Endometrial microvascular endothelial cells (primary cell): ENCODE measurements around the gene GADD45GIP1. TPM values are rescaled to one million over a fixed set of nuclear protein-coding genes. Genes with fewer than 3 reads are reported as not detected.

Experiments
- in situ Hi-C: cut with HindIII; loops from 2 replicates; pipeline ENCODE4 v1.10.0; 2017; ENCODE audit warnings: low sequenced_read_pairs, low pct_unique_long_range_greater_than_20kb; ENCODE audit errors: inconsistent ontology term
- total RNA-seq: library from RNA; depleted of rRNA; stranded (reverse); fragments of >200 nt; gene quantifications from one replicate; pipeline ENCODE4 v1.2.3, GENCODE V29; 2015; ENCODE audit errors: inconsistent ontology term

Gene GADD45GIP1
- total RNA-seq: 41.4 TPM

GRCh38 chr19:12956446-12957388, at the start of gene GADD45GIP1:
GADD45GIP1 (minus strand) TSS chr19:12957223; CDS start chr19:12957212, 11 bp downstream.
- in situ Hi-C loops: no loop called here

- in situ Hi-C loops: no loop called here
Observed at GRCh38 chr19:13005861-13006370, 48.9 kb upstream of the GADD45GIP1 start.

- in situ Hi-C loops: no loop called here
Observed at GRCh38 chr19:13005253-13005652, 48.2 kb upstream of the GADD45GIP1 start.

- in situ Hi-C loops: no loop called here
Observed at GRCh38 chr19:13004273-13004672, 47.2 kb upstream of the GADD45GIP1 start.

DNA sequence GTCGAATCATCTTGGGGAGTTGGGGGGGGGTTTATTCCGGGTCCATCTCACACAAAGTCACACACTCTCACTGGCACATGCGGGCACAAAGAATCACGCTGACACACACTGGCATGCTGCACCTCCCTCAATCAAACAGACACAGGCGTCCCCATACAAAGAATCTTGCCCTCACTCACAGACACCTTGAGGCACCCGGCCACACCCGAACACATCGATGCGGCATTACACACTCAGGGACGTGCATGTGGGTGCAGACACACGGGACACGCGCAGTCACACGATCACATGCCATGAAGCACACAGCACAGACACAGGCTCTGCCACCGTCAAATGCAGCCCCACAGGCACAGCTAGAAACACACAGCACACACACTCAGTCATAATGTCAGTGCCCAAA, 46.1 kb upstream of the GADD45GIP1 start:
- in situ Hi-C loops: no loop called here

DNA sequence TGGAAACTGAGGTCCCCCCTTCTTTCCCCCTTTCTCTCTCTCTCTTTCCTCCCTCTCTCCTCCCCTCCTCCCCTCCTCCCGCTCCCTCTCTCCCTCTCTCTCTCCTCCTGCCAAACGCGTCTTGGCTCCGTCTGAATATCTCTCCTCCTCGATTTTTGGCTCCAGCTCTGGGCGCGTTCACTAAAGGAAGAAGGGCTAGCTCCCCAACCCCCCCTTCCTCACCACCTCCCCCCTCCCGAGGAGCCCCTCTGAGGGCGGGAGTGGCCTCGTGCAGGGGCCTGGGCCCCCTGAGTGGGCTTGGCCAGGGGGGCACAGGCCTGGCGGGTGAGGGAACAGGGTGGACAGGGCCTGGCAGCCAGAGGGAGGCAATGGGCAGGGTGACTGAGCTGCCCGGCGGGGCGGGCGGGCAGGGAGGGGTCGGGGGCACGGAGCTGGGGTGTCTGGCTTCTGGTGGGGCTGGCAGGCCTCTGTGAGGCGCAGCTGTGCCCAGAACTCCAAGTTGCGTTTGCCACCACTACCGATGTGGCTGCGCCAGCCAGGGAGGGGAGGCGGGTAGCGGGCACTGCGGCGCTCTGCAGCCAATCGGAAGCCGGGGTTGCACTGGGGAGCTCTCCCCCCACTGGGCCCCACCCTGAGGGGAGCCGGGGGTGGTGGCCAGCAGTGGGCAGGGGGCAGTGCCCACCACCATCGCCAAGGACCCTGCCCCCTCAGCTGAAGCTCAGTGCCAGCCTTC, 45.3 kb upstream of the GADD45GIP1 start:
- in situ Hi-C loops: no loop called here

GRCh38 chr19:13001502-13002165, 44.6 kb upstream of the GADD45GIP1 start:
- in situ Hi-C loops: no loop called here

DNA sequence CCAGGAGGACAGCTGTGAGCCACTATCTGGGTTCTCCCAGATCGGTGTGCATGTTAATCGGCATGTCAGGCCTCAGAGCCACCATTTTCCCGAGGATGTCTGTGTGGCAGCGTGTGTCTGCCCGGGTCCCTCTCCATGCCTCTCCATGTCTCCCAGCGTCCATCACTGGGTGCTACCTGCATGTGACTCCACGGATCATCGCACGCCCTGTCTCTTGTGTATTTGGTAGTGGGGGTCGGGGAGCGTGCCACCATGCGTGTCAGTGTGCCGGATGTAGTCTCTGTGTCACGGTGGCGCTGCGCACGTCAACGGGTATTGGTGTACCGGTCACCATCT, 44.1 kb upstream of the GADD45GIP1 start:
- in situ Hi-C loops: no loop called here

DNA sequence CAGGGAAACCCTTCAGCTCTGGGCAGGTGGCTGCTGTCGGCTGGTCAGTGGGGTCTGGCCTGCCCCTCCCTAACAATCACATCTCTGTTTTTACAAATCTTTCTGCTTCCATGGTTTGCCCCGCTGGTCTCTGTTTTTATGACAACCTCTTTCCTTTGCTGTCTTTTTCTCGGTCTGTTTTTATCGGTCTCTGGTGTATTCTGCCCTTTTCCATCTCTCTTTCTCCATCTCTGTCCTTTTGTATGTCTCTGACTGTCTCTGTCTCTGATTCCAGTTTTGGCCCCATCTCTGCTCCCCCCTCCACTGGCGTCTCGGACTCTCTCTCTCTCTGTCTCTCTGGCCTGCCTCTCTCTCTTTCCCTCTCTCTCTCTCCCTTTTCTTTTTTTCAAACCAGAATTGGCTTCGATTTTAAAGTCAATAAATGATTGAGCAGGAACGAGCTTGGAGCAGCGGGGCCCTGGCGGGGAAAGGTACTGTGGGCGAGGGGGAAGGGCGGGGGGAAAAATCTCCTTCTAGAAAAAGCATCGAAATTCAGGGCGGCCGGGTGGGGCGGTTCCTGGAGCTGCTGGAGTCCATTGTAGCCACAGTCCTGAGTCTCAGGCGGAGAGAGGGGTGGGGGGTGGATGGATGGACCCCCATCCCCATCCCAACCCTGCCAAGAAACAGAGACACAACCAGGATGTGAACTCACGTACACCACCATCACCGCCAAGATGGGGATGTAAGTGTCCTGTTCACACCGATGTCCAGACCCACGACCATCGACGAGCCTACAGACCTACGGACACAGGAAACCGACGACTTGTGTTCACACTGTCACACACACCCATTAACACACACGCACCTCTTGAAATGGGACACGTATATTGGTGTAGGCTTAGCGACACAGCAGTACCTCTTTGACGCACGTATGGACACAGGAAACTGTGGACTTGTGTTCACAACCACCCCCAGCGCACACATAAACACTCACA, 41.2 kb upstream of the GADD45GIP1 start:
- in situ Hi-C loops: no loop called here

- in situ Hi-C loops: no loop called here
Observed at GRCh38 chr19:12997179-12997966, 40.4 kb upstream of the GADD45GIP1 start.

DNA sequence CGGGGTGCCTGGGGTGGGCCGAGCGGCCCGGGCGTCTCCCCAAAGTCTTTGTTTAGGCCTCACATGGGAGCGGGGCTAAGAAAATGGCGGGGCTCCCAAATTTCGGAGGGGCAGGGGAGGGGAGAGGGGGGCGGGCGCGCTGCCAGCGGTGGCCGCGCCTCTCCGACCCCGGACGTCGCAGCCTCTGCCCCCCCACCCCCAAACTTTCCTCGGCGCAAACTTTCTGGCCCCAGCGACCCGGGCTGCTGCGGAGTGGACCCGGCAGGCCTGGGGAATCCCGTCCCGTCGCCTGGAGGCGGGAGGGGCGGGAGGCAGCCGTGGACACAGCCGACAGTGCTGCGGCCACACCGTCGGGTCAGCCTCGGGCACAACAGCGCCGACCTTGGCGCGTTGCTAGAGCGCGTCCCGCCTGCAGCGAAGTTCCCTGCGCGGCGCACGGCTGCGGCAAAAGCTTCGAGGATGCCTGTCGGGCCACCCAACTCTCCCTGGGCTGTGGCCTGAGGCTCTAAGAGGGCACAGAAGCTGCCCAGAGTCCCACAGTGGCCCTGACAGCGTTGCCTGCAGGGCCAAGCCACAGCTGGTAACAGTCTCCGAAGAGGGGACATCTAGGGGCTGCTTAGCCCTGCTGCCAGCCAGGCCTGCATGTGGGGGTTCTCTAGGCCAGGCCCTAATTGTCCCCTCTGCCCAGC, 39.5 kb upstream of the GADD45GIP1 start:
- in situ Hi-C loops: no loop called here

DNA sequence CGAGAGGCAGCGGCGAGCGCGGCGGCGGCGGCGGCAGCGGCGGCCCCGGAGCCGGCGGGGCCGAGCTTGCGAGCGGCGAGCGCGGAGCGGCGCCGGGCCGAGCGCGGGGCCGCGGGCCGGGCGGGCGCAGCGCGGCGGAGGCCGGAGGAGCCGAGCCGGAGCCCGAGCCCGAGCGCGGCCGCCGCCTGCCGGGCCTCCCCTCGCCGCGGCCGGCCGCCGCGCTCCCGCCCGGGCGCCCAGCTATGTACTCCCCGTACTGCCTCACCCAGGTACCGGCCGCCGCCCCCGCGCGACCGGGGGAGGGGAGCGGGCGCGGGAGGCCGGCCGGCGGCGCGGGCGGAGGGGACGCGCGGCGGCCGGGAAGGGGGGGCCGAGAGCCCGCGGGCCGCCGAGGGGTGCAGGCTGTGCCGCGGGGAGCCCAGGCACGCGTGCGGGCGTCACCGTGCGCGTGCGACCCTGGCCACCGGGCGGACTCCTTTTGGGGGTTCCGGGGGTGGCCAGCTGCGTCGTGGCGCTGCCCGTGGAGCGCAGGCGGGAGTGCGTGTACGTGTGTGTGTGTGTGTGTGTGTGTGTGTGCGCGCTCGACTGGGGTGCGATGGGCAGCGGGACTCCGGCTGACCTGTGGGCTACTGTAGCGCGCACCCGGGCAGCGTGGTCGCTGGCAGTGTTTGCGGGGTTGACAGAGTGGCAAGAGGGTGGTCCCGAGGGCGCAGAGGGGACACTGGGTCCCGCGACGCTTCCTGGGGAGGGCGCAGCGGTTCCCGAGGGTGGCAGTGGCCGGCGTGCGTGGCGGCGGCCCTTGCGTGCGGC, 38.8 kb upstream of the GADD45GIP1 start:
- in situ Hi-C loops: no loop called here

DNA sequence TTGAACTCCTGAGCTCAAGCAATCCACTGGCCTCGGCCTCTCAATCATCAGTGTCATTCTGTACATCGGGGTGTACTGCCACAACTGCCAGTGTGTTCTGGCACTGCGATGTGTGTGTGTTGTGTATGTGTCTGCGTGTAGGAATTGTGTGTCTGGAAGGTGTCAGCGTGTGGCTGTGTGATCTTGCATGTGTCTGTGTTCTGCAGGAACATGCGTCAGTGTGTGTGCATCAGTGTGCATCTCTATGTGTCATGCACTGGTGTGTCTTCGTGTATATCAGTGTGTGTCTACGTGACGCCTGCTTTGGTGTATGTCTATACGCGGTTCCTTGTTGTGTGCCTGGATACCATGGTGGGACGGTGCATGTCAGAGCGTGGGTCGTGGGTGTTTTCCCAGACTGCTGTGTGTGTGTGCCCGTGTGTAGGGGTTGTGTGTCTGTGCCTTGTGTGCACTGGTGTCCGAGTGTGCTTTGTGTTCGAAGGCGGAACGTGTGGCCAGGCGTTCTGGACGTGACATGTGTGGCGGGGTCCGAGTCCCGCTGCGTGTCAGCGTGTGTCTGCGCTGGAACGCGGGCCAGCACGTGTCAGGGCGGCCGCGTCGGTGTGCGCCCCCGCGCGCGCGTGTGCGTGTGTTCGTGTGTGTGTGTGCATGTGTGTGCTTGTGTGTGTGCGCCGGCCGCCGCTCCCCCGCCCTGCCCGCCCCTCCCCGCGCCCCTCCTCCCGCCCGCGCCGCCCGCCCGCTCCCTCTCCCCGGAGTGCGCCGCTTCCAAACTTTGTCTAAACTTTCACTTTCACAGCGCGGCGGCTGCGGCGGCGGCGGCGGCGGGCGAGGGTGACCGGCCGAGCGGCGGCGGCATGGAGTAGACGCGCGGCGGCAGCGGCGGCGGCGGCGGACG, 37.9 kb upstream of the GADD45GIP1 start, which contains the start of gene NFIX:
TSS of gene NFIX (plus strand) at position 775 of the 895 bp plus-strand sequence. CDS start 363 bp downstream, outside the sequence.
- in situ Hi-C loops: no loop called here

- in situ Hi-C loops: no loop called here
Observed at GRCh38 chr19:12993562-12993961, 36.5 kb upstream of the GADD45GIP1 start.

- in situ Hi-C loops: no loop called here
Observed at GRCh38 chr19:12992729-12993128, 35.7 kb upstream of the GADD45GIP1 start.
